CD8-positive, alpha-beta memory T cell (primary cell): ENCODE measurements around the gene PCDHGB5. TPM values are rescaled to one million over a fixed set of nuclear protein-coding genes. Genes with fewer than 3 reads are reported as not detected.
"Not testable (repeated sequence)": the region's sequence is repeated elsewhere in the genome, so short reads cannot be mapped to it uniquely, and the experiment has no call there.

ENCODE experiments used
- CTCF ChIA-PET: fragments of 350-600 bp; sonication (Branson Sonifier 250); formaldehyde crosslinking; loops from one replicate; lab custom pipeline; 2021; ENCODE audit warnings: antibody characterized with exemption; lab: Charles Lee
- POLR2A ChIA-PET: fragments of 350-600 bp; sonication (Branson Sonifier 250); formaldehyde crosslinking; loops from one replicate; lab custom pipeline; 2021; ENCODE audit warnings: antibody characterized with exemption; lab: Charles Lee
- DNase-seq, 5 donors: peaks; one replicate each; pipeline versions ENCODE4 v3.0.0 to v3.0.0-alpha.2; 2020 to 2022; ENCODE audit warnings: mixed read lengths in 1 of 5
- H3K27ac ChIP-seq: one replicate; pipeline ENCODE4 v1.7.0; 2013; ENCODE audit warnings: low read depth, mild to moderate bottlenecking, low read length, moderate library complexity
- H3K27me3 ChIP-seq: 2 replicates; pipeline ENCODE4 v1.7.0; 2013; ENCODE audit warnings: low read length, mild to moderate bottlenecking; ENCODE audit not compliant: insufficient read depth, poor library complexity, severe bottlenecking
- H3K36me3 ChIP-seq: 2 replicates; pipeline ENCODE4 v1.7.0; 2013; ENCODE audit warnings: mild to moderate bottlenecking, low read length, moderate library complexity; ENCODE audit not compliant: insufficient read depth
- H3K4me1 ChIP-seq: 2 replicates; pipeline ENCODE4 v1.7.0; 2013; ENCODE audit warnings: mild to moderate bottlenecking, low read length, moderate library complexity; ENCODE audit not compliant: insufficient read depth
- H3K4me3 ChIP-seq: 2 replicates; pipeline ENCODE4 v1.7.0; 2013; ENCODE audit warnings: mild to moderate bottlenecking, low read length
- H3K9me3 ChIP-seq: 2 replicates; pipeline ENCODE4 v1.7.0; 2013; ENCODE audit warnings: mild to moderate bottlenecking, low read length
- H3K27ac Mint-ChIP-seq, 8 donors: one replicate each; pipeline ENCODE4 v1.8.0; 2020 to 2021; ENCODE audit warnings: mixed read lengths in 8 of 8, mild to moderate bottlenecking in 6 of 8, inconsistent platforms in 3 of 8, moderate library complexity in 3 of 8
- H3K27me3 Mint-ChIP-seq, 2 donors: one replicate each; pipeline ENCODE4 v1.8.0; 2020 to 2021; ENCODE audit warnings: mixed read lengths in 2 of 2, mild to moderate bottlenecking in 1 of 2, moderate library complexity in 1 of 2
- H3K36me3 Mint-ChIP-seq, 3 donors: one replicate each; pipeline ENCODE4 v1.8.0; 2020 to 2021; ENCODE audit warnings: mixed read lengths in 3 of 3, inconsistent platforms in 1 of 3, mild to moderate bottlenecking in 1 of 3
- H3K4me1 Mint-ChIP-seq, 3 donors: one replicate each; pipeline ENCODE4 v1.8.0; 2020 to 2021; ENCODE audit warnings: mixed read lengths in 3 of 3, inconsistent platforms in 1 of 3, mild to moderate bottlenecking in 1 of 3
- H3K4me3 Mint-ChIP-seq, 7 donors: one replicate each; pipeline ENCODE4 v1.8.0; 2020 to 2021; ENCODE audit warnings: mixed read lengths in 7 of 7, mild to moderate bottlenecking in 6 of 7, moderate library complexity in 4 of 7, inconsistent platforms in 2 of 7
- H3K9me3 Mint-ChIP-seq, 5 donors: one replicate each; pipeline ENCODE4 v1.8.0; 2020 to 2022; ENCODE audit warnings: mixed read lengths in 5 of 5, mild to moderate bottlenecking in 3 of 5, moderate library complexity in 2 of 5, inconsistent platforms in 1 of 5
- polyA plus RNA-seq: library from polyadenylated mRNA; unstranded; fragments of 300-500 nt; fragmentation: Illumina TruSeq; gene quantifications from one replicate; pipeline ENCODE4 v1.2.3, GENCODE V29; 2021
- total RNA-seq, 2 experiments: library from RNA; stranded (reverse); gene quantifications; one replicate each; pipeline ENCODE4 v1.2.3, GENCODE V29; 2021

PCDHGB5 gene
- total and polyA plus RNA-seq, 3 experiments from 2014 or later = 0.14 to 0.27 (median 0.22) TPM

GRCh38 chr5:141430332-141431113, 32.8 kb downstream of the PCDHGB5 start, which contains the start of gene PCDHGA12:
TSS of gene PCDHGA12 (plus strand) at chr5:141430507. CDS start at chr5:141430760, 253 bp downstream.
- Mint-ChIP-seq H3K27me3 (peaks cover 68 to 72% of the 10 kb centered on the region in 2 donors), H3K4me1 (peaks cover 8 to 11% (median 10%) of the 10 kb centered on the region in 3 donors), H3K36me3 (peaks cover 0 to 5% (median 0%) of the 10 kb centered on the region in 3 donors), H3K27ac (peak within 1 kb of the TSS in 1 of 8 donors; percentile 75), H3K4me3 (peak within 1 kb of the TSS in 6 of 7 donors; percentile 23 to 72 (median 56)), H3K9me3 (peaks cover 17 to 59% (median 52%) of the 10 kb centered on the region in 5 donors)
- ChIA-PET CTCF (interaction anchor here (0.6 to 1.6 kb wide), 4 partner anchors 20 to 134 kb away, joined by 3 to 4 read pairs (median 4); partner anchors contain the start of gene PCDHGA5), POLR2A (no interaction called here)
- Histone ChIP-seq H3K4me3 (no peak within 1 kb of the TSS), H3K9me3 (peaks cover 9% of the 10 kb centered on the region), H3K4me1 (no peaks in the 10 kb centered on the region), H3K27ac (no peak within 1 kb of the TSS), H3K36me3 (no peaks in the 10 kb centered on the region), H3K27me3 (peaks cover 8% of the 10 kb centered on the region)
- no peak for DNase-seq

GRCh38 chr5:141431286-141431685, 33.5 kb downstream of the PCDHGB5 start:
- H3K9me3 ChIP-seq = peaks cover 9% of the 10 kb centered on the region
- peaks cover 8% of the 10 kb centered on the region for H3K27me3 ChIP-seq
- CTCF ChIA-PET = no interaction called here
- H3K27me3 Mint-ChIP-seq = peaks cover 63 to 68% of the 10 kb centered on the region in 2 donors
- H3K4me1 ChIP-seq = no peaks in the 10 kb centered on the region
- H3K4me1 Mint-ChIP-seq = peaks cover 8 to 11% (median 10%) of the 10 kb centered on the region in 3 donors
- H3K27ac Mint-ChIP-seq = no peak overlapping the region
- POLR2A ChIA-PET = no interaction called here
- no peak for DNase-seq
- H3K4me3 Mint-ChIP-seq = peak overlapping the region in 4 of 7 donors; percentile 5 to 58 (median 26)
- peaks cover 0 to 5% (median 0%) of the 10 kb centered on the region in 3 donors for H3K36me3 Mint-ChIP-seq
- H3K27ac ChIP-seq = no peak overlapping the region
- no peak overlapping the region for H3K4me3 ChIP-seq
- no peaks in the 10 kb centered on the region for H3K36me3 ChIP-seq
- H3K9me3 Mint-ChIP-seq = peaks cover 17 to 54% (median 52%) of the 10 kb centered on the region in 5 donors

- Mint-ChIP-seq H3K27me3 (peaks cover 54 to 63% of the 10 kb centered on the region in 2 donors), H3K4me1 (peaks cover 8 to 11% (median 10%) of the 10 kb centered on the region in 3 donors), H3K4me3 (peak overlapping the region in 1 of 7 donors; percentile 32), H3K9me3 (peaks cover 12 to 48% (median 47%) of the 10 kb centered on the region in 5 donors)
- POLR2A ChIA-PET, H3K36me3 ChIP-seq, DNase-seq, H3K9me3 ChIP-seq, CTCF ChIA-PET, H3K4me3 ChIP-seq, H3K27me3 ChIP-seq, H3K27ac ChIP-seq, H3K36me3 Mint-ChIP-seq, H3K27ac Mint-ChIP-seq, H3K4me1 ChIP-seq: not testable (repeated sequence)
Measured at GRCh38 chr5:141432308-141432707, 34.6 kb downstream of the PCDHGB5 start.

- DNase-seq, H3K4me1 ChIP-seq, H3K27ac ChIP-seq, H3K4me3 Mint-ChIP-seq, H3K9me3 ChIP-seq, H3K36me3 ChIP-seq, CTCF ChIA-PET, H3K27ac Mint-ChIP-seq, H3K4me3 ChIP-seq, H3K27me3 ChIP-seq, H3K36me3 Mint-ChIP-seq, POLR2A ChIA-PET: not testable (repeated sequence)
- H3K27me3 Mint-ChIP-seq = peaks cover 51 to 63% of the 10 kb centered on the region in 2 donors
- peaks cover 12 to 48% (median 47%) of the 10 kb centered on the region in 5 donors for H3K9me3 Mint-ChIP-seq
- H3K4me1 Mint-ChIP-seq = peaks cover 8 to 11% (median 10%) of the 10 kb centered on the region in 3 donors
Measured at GRCh38 chr5:141432726-141433125, 35.0 kb downstream of the PCDHGB5 start.

- Mint-ChIP-seq H3K27me3 (peaks cover 47 to 59% of the 10 kb centered on the region in 2 donors), H3K36me3 (no peaks in the 10 kb centered on the region), H3K27ac (peak overlapping the region in 1 of 8 donors; percentile 6), H3K4me1 (peaks cover 8 to 11% (median 10%) of the 10 kb centered on the region in 3 donors), H3K9me3 (peaks cover 8 to 42% (median 40%) of the 10 kb centered on the region in 5 donors), H3K4me3 (no peak overlapping the region)
- Histone ChIP-seq H3K4me1 (no peaks in the 10 kb centered on the region), H3K4me3 (no peak overlapping the region), H3K36me3 (no peaks in the 10 kb centered on the region), H3K27me3 (peaks cover 8% of the 10 kb centered on the region), H3K27ac (no peak overlapping the region), H3K9me3 (peaks cover 9% of the 10 kb centered on the region)
- CTCF ChIA-PET = no interaction called here
- no peak for DNase-seq
- POLR2A ChIA-PET = no interaction called here
Measured at GRCh38 chr5:141434006-141434405, 36.3 kb downstream of the PCDHGB5 start.

GRCh38 chr5:141437221-141437620, 39.5 kb downstream of the PCDHGB5 start:
- H3K27me3 Mint-ChIP-seq = peaks cover 32 to 47% of the 10 kb centered on the region in 2 donors
- CTCF ChIA-PET = no interaction called here
- H3K4me3 ChIP-seq = no peak overlapping the region
- H3K27ac Mint-ChIP-seq = no peak overlapping the region
- H3K4me3 Mint-ChIP-seq = no peak overlapping the region
- no peaks in the 10 kb centered on the region for H3K4me1 ChIP-seq
- peaks cover 0 to 26% (median 22%) of the 10 kb centered on the region in 5 donors for H3K9me3 Mint-ChIP-seq
- POLR2A ChIA-PET = no interaction called here
- H3K36me3 Mint-ChIP-seq = no peaks in the 10 kb centered on the region
- DNase-seq = no peak
- H3K36me3 ChIP-seq = no peaks in the 10 kb centered on the region
- no peak overlapping the region for H3K27ac ChIP-seq
- no peaks in the 10 kb centered on the region for H3K27me3 ChIP-seq
- no peaks in the 10 kb centered on the region for H3K4me1 Mint-ChIP-seq
- no peaks in the 10 kb centered on the region for H3K9me3 ChIP-seq

- H3K36me3 ChIP-seq = no peaks in the 10 kb centered on the region
- CTCF ChIA-PET = no interaction called here
- H3K4me3 ChIP-seq = no peak overlapping the region
- DNase-seq = no peak
- H3K27ac ChIP-seq = no peak overlapping the region
- H3K27ac Mint-ChIP-seq = no peak overlapping the region
- H3K36me3 Mint-ChIP-seq = no peaks in the 10 kb centered on the region
- no peak overlapping the region for H3K4me3 Mint-ChIP-seq
- POLR2A ChIA-PET = no interaction called here
- H3K4me1 Mint-ChIP-seq = no peaks in the 10 kb centered on the region
- no peaks in the 10 kb centered on the region for H3K9me3 ChIP-seq
- H3K27me3 ChIP-seq = no peaks in the 10 kb centered on the region
- H3K9me3 Mint-ChIP-seq = peaks cover 0 to 12% (median 6%) of the 10 kb centered on the region in 5 donors
- H3K27me3 Mint-ChIP-seq = peaks cover 17 to 31% of the 10 kb centered on the region in 2 donors
- H3K4me1 ChIP-seq = no peaks in the 10 kb centered on the region
Measured at GRCh38 chr5:141439411-141440141, 41.8 kb downstream of the PCDHGB5 start.

- POLR2A ChIA-PET = no interaction called here
- CTCF ChIA-PET = no interaction called here
Measured at GRCh38 chr5:141440341-141440740, 42.6 kb downstream of the PCDHGB5 start.

More at GRCh38 chr5:141440341-141440740, 42.6 kb downstream of the PCDHGB5 start:
- Histone ChIP-seq H3K4me3 (no peak overlapping the region), H3K27me3 (no peaks in the 10 kb centered on the region), H3K27ac (no peak overlapping the region), H3K36me3 (no peaks in the 10 kb centered on the region), H3K9me3 (no peaks in the 10 kb centered on the region), H3K4me1 (no peaks in the 10 kb centered on the region)
- no peak for DNase-seq
- no peak overlapping the region for H3K27ac Mint-ChIP-seq
- H3K27me3 Mint-ChIP-seq = peaks cover 15 to 25% of the 10 kb centered on the region in 2 donors
- H3K4me3 Mint-ChIP-seq = no peak overlapping the region
- H3K4me1 Mint-ChIP-seq = no peaks in the 10 kb centered on the region
- H3K36me3 Mint-ChIP-seq = no peaks in the 10 kb centered on the region
- peaks cover 0 to 12% (median 6%) of the 10 kb centered on the region in 5 donors for H3K9me3 Mint-ChIP-seq
